ENCODE measurements around the gene TRAK1.

Gene TRAK1

GRCh38 chr3:42148086-42148848 lies 57.1 kb downstream of the TRAK1 start:
- peak overlapping the region in 1 of 2 donors; percentile 42 for H3K27ac Mint-ChIP-seq
- no peaks in the 10 kb centered on the region for H3K9me3 Mint-ChIP-seq

DNA sequence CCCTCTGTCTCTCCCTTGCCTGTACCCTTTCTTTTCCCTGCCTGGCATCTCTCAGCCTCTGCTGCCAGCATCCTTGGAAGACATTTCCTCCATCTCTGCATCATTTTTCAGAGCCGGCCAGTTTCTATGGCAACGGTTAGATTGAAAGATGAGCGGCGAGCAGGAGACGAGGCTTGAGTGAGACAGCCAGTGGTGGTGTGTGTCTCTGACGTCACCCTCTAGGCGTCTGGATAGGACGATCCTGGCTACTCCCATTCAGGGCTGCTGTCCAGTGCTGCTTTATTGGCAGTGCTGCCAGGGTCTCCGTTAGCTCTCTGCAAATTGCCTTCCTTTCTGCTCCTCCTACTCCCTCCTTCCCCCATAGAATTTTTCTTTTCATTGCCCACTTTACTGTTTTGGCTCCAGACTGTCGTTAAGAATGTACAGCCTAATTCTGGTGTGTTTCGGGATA lies 57.9 kb downstream of the TRAK1 start:
- Mint-ChIP-seq H3K27me3 (no peaks in the 10 kb centered on the region), H3K27ac (peak overlapping the region in 1 of 2 donors; percentile 61), H3K9me3 (no peaks in the 10 kb centered on the region), H3K4me1 (peaks cover 38% of the 10 kb centered on the region), H3K4me3 (peak overlapping the region in 1 of 2 donors; percentile 5)
- no peak for DNase-seq
- ATAC-seq = no peak

More at GRCh38 chr3:42148086-42148848, 57.1 kb downstream of the TRAK1 start:
- DNase-seq (no peak), ATAC-seq (no peak)
- Mint-ChIP-seq H3K27me3 (no peaks in the 10 kb centered on the region), H3K4me3 (no peak overlapping the region), H3K4me1 (peaks cover 39% of the 10 kb centered on the region)

- no peak for ATAC-seq
- no peaks in the 10 kb centered on the region for H3K9me3 Mint-ChIP-seq
- no peak overlapping the region for H3K4me3 Mint-ChIP-seq
- DNase-seq = no peak
- no peak overlapping the region for H3K27ac Mint-ChIP-seq
- H3K4me1 Mint-ChIP-seq = peaks cover 38% of the 10 kb centered on the region
- H3K27me3 Mint-ChIP-seq = no peaks in the 10 kb centered on the region
These were observed 58.4 kb downstream of the TRAK1 start for GRCh38 chr3:42149532-42149931.

- no peaks in the 10 kb centered on the region for H3K27me3 Mint-ChIP-seq
- no peaks in the 10 kb centered on the region for H3K9me3 Mint-ChIP-seq
- no peak for ATAC-seq
- peaks cover 38% of the 10 kb centered on the region for H3K4me1 Mint-ChIP-seq
- H3K27ac Mint-ChIP-seq = peak overlapping the region in 1 of 2 donors; percentile 80
- DNase-seq = no peak
- no peak overlapping the region for H3K4me3 Mint-ChIP-seq
These were observed 58.8 kb downstream of the TRAK1 start for GRCh38 chr3:42149975-42150374.

- DNase-seq (no peak), ATAC-seq (no peak)
- Mint-ChIP-seq H3K27me3 (no peaks in the 10 kb centered on the region), H3K27ac (no peak overlapping the region), H3K9me3 (no peaks in the 10 kb centered on the region), H3K4me1 (peaks cover 38% of the 10 kb centered on the region), H3K4me3 (no peak overlapping the region)
These were observed 60.5 kb downstream of the TRAK1 start for GRCh38 chr3:42151596-42152168.

DNA sequence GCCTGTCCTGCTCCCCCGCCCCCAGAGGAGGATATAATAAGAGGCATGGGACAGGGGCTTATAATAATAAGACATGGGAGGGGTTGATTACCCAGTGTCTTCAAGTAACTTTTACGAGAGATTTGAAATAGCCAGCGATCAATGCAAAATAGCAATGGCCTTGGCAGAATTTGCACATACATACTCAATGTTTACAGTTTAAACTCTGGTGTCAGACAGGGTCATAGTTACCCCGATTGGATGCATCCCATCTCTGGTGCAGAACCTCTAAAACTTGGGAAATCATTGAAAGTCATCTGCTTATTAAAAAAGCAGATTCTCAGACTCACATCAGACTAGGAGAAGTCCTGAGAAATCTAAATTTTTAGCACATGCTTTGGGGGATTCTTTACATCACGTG lies 61.0 kb downstream of the TRAK1 start:
- H3K27ac Mint-ChIP-seq = no peak overlapping the region
- no peaks in the 10 kb centered on the region for H3K9me3 Mint-ChIP-seq
- no peak overlapping the region for H3K4me3 Mint-ChIP-seq
- ATAC-seq (no peak), DNase-seq (no peak)
- peaks cover 35% of the 10 kb centered on the region for H3K4me1 Mint-ChIP-seq
- no peaks in the 10 kb centered on the region for H3K27me3 Mint-ChIP-seq

DNA sequence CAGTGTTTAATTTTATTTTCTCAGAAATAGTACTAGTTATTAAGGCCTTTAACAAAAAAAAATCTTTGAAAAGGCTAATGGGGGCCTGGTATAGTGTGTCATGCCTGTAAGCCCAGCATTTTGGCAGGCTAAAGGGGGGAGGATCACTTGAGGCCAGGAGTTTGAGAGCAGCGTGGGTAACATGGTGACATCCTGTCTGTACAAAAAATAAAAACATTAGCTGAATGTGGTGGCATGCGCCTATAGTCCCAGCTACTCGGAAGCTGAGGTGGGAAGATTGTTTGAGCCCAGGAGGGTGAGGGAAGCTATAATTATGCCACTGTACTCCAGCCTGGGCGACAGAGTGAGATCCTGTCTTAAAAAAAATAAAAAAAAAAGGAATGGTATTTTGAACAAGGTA lies 61.9 kb downstream of the TRAK1 start:
- H3K27ac Mint-ChIP-seq = no peak overlapping the region
- no peak overlapping the region for H3K4me3 Mint-ChIP-seq
- peaks cover 26% of the 10 kb centered on the region for H3K4me1 Mint-ChIP-seq

DNA sequence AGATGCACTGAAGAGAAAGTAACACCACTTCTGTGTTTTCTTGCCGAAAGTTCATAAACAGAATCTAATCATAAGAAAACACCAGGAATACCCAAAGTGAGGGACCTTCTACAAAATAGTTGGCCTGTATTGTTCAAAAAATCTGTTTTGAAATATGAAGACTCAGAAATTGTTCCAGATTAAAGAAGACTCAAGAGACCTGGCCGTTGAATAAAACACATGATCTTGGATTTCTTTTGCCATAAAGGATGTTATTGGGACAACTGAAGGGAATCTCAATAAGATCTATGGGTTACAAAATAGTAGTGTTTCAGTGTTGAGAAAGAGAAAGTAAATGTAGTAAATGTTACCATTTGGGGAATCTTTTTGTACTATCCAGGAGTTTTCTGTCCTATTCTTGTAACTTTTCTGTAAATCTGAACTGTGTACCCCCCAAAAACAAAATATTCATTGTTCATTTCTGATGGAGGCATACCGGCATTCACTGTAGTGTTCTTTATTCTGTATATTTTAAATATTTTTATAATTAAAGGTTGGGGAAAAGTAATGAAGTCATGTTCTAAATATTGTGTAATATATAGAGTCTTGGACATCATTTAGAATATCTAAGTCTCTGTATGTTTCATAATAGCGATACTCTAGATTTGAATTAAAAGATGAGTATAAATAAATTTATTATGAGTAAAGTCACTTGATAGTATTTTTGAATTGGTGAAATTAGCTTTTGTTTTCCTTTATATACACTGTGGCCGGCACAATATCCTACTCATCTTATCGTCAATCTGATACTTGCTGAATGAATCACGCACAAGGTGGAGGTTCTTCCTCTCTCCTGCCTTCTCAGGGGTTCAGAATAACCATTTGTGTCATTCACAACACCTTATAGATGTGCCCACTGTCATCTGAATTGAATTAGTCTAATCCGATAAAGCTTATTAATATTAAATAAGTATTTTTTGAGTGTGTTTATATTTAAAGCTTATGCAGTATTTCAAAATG lies 66.7 kb downstream of the TRAK1 start:
- no peaks in the 10 kb centered on the region for H3K27me3 Mint-ChIP-seq
- ATAC-seq (no peak), DNase-seq (no peak)
- H3K4me3 Mint-ChIP-seq = no peak overlapping the region
- no peak overlapping the region for H3K27ac Mint-ChIP-seq
- H3K9me3 Mint-ChIP-seq = no peaks in the 10 kb centered on the region
- peaks cover 31% of the 10 kb centered on the region for H3K4me1 Mint-ChIP-seq

More for the DNA sequence above, 61.9 kb downstream of the TRAK1 start:
- DNase-seq = no peak
- ATAC-seq = no peak
- Mint-ChIP-seq H3K9me3 (no peaks in the 10 kb centered on the region), H3K27me3 (no peaks in the 10 kb centered on the region)

GRCh38 chr3:42159147-42159546 lies 68.0 kb downstream of the TRAK1 start:
- H3K4me3 Mint-ChIP-seq = peak overlapping the region; percentile 33 to 65
- DNase-seq (no peak), ATAC-seq (no peak)
- H3K9me3 Mint-ChIP-seq = no peaks in the 10 kb centered on the region
- H3K27me3 Mint-ChIP-seq = no peaks in the 10 kb centered on the region
- peaks cover 32% of the 10 kb centered on the region for H3K4me1 Mint-ChIP-seq
- peak overlapping the region in 1 of 2 donors; percentile 71 for H3K27ac Mint-ChIP-seq

DNA sequence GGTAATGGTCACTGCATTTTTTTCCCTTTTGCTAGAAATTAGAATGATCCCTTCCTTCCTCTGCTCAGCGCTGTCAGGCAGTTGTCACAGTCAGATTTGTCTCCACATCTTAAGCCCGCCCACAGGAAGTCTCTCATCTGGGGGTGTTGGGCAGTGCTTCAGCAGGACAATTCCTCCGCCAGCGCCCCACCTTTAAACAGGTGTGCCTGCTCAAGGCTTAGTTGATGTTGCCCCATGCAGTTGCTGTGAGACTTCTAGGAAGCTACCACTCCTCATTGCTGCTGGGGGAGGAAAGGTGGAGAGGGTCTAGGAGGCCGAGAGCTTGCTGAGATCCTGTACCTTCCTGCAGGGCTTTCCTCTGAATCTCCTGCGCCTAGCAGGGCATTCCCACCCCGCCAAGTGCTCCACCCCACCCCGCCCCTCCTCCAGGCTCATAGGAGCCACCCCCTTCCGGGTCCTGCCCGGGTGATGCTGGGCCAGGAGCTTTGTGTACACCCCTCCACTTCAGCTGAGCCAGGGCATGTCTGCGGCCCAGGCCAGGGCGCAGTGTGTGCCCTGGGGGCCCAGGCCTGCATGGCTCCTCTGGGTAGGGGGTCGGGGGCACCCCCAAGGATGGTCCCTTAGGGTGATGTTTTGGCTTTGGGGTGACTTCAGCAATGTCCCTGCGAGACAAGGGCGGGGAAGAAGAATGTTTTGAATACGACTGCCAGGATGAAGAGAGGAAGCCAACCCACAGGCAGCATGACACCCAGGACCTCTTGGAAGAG lies 68.7 kb downstream of the TRAK1 start:
- Mint-ChIP-seq H3K9me3 (no peaks in the 10 kb centered on the region), H3K27ac (peak overlapping the region in 1 of 2 donors; percentile 71), H3K4me3 (peak overlapping the region; percentile 33 to 66), H3K4me1 (peaks cover 36% of the 10 kb centered on the region), H3K27me3 (no peaks in the 10 kb centered on the region)
- ATAC-seq (peak; percentile 90), DNase-seq (peak; percentile 23 to 42)

GRCh38 chr3:42161050-42161935 lies 70.1 kb downstream of the TRAK1 start:
- no peak for DNase-seq
- no peaks in the 10 kb centered on the region for H3K27me3 Mint-ChIP-seq
- ATAC-seq = no peak
- H3K4me1 Mint-ChIP-seq = peaks cover 36% of the 10 kb centered on the region
- H3K9me3 Mint-ChIP-seq = no peaks in the 10 kb centered on the region
- H3K4me3 Mint-ChIP-seq = no peak overlapping the region
- no peak overlapping the region for H3K27ac Mint-ChIP-seq

GRCh38 chr3:42162462-42162861 lies 71.3 kb downstream of the TRAK1 start:
- no peaks in the 10 kb centered on the region for H3K9me3 Mint-ChIP-seq
- H3K27me3 Mint-ChIP-seq = no peaks in the 10 kb centered on the region
- no peak for ATAC-seq
- DNase-seq = no peak
- H3K27ac Mint-ChIP-seq = no peak overlapping the region
- H3K4me3 Mint-ChIP-seq = no peak overlapping the region
- H3K4me1 Mint-ChIP-seq = peaks cover 36% of the 10 kb centered on the region

DNA sequence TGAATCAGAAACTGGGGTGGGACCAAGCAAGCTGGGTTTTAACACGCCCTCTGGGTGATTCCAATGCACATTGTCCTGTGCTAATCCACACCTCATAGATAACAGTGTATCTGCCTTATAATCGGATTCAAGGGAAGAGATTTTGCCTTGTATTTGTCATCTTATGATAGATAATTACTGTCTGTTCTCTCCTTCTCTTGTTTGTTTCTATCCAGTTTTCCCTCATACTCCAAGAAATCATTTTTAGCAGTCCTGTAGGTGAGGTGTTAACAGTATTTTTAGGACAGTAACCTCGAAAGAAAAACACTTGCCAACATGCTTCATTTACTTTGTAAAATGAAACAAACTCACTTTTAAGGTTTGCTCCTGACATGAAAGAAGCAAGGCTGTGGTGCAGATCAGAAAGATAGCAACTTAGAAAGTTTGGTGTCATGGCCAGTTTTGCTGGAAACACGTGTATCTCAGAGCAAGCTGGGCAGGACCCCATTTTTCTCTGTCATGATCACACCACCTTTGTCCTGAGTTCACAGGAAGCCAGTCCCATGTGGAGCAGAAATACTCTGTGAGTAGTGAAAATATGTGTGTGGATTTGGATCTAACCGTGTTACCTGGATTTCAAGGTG lies 72.6 kb downstream of the TRAK1 start:
- Mint-ChIP-seq H3K9me3 (no peaks in the 10 kb centered on the region), H3K4me1 (peaks cover 36% of the 10 kb centered on the region), H3K27me3 (no peaks in the 10 kb centered on the region), H3K4me3 (no peak overlapping the region), H3K27ac (no peak overlapping the region)
- DNase-seq (no peak), ATAC-seq (no peak)

- Mint-ChIP-seq H3K27ac (peak overlapping the region in 1 of 2 donors; percentile 34), H3K4me3 (no peak overlapping the region), H3K4me1 (peaks cover 33% of the 10 kb centered on the region), H3K27me3 (no peaks in the 10 kb centered on the region), H3K9me3 (no peaks in the 10 kb centered on the region)
- no peak for DNase-seq
- ATAC-seq = no peak
These were observed 73.5 kb downstream of the TRAK1 start for GRCh38 chr3:42164656-42165055.

Data from stimulated activated naive CD8-positive, alpha-beta T cell treated with anti-CD3 and anti-CD28 coated beads, Interleukin-15, amount 100 ng/mL, for 72 hours (primary cell).